Psoas muscle (tissue), 8 donors: Measurements from ENCODE around the gene FADS3. TPM values are rescaled to one million over a fixed set of nuclear protein-coding genes. Genes with fewer than 3 reads are reported as not detected.
A peak's percentile ranks its signal among the peaks of the same experiment; 100 is the strongest.

Experiments
- ATAC-seq, 4 donors: fragments of 200-7000 bp; cut with Tn5 transposase; one replicate each; pipeline ENCODE4 v1.9.1; 2020; ENCODE audit warnings: moderate library complexity in 3 of 4, mild to moderate bottlenecking in 2 of 4
- DNase-seq, 2 donors: peaks; one replicate each; pipeline ENCODE4 v3.0.0-alpha.2; 2020
- H3K27ac ChIP-seq: fragments of 200-600 bp; one replicate; pipeline ENCODE4 v1.8.0; 2022
- H3K27me3 ChIP-seq, 3 donors: fragments of 200-600 bp in 1 of 3; one replicate each; pipeline versions ENCODE4 v1.6.1 to v1.8.0; 2013 to 2022; ENCODE audit warnings: low read length in 2 of 3, mild to moderate bottlenecking in 2 of 3, moderate library complexity in 1 of 3; ENCODE audit not compliant: insufficient read depth in 3 of 3
- H3K36me3 ChIP-seq, 2 donors: fragments of 200-600 bp in 1 of 2; one replicate each; pipeline versions ENCODE4 v1.6.1 to v1.8.0; 2013 to 2022; ENCODE audit warnings: low read depth in 1 of 2, mild to moderate bottlenecking in 1 of 2, moderate library complexity in 1 of 2; ENCODE audit not compliant: insufficient read depth in 1 of 2
- H3K4me1 ChIP-seq: fragments of 200-600 bp; one replicate; pipeline ENCODE4 v1.8.0; 2022
- H3K4me3 ChIP-seq: fragments of 200-600 bp; one replicate; pipeline ENCODE4 v1.8.0; 2022; ENCODE audit warnings: mild to moderate bottlenecking
- H3K9me3 ChIP-seq: fragments of 200-600 bp; one replicate; pipeline ENCODE4 v1.8.0; 2022
- WGBS, 3 donors: extraction: QIAGEN DNeasy Blood & Tissue Kit; methylation state at CpG; one replicate each; pipeline versions ENCODE4 v1.1.6 to v1.1.7; 2013; 5-methylcytosine and 5-hydroxymethylcytosine counted together
- intact Hi-C, 2 donors: fragments of 100-400 bp; cut with DNase I; formaldehyde crosslinking; loops; one replicate each; pipeline versions ENCODE4 v1.11.0 to v1.14.2; 2022
- polyA plus RNA-seq, 3 donors: library from polyadenylated mRNA; stranded (reverse); fragments of 200-250 nt; gene quantifications; one replicate each; pipeline ENCODE4 v1.2.3, GENCODE V29; 2013
- total RNA-seq, 4 donors: library from RNA; stranded (reverse); fragmentation: NEBNext Ultra II Directional in 2 of 4; extraction: Animal tissue kit (Norgen Biotek cat#: 25700) in 2 of 4; gene quantifications; one replicate each; pipeline versions ENCODE4 v1.2.1 to v1.2.4, GENCODE V29; 2021 to 2023
- TF ChIP-seq, protein P1 (sequence below): fragments of 200-600 bp; IDR thresholded peaks from one replicate; pipeline ENCODE4 v1.8.0; 2022; ENCODE audit warnings: antibody characterized with exemption
- donor health status: healthy with polysubstance abuse.
- donor health status: DM: no; HTN: no; CAD: no; lungs with moderate emphysema.
- donor health status: Bipolar disorder and iron deficiency.
- donor health status: healthy.
- donor health status: DM: yes; HTN: yes; CAD: no.
- donor health status: DM: no; HTN: no; CAD: no.
- donor health status: DM: no; HTN: no; CAD: no.
- donor health status: DM: yes; HTN: yes; CAD: no.

Gene FADS3
- total and polyA plus RNA-seq, 7 donors: 26.5 to 392 (median 53.9) TPM

- TF ChIP-seq, protein P1, sequence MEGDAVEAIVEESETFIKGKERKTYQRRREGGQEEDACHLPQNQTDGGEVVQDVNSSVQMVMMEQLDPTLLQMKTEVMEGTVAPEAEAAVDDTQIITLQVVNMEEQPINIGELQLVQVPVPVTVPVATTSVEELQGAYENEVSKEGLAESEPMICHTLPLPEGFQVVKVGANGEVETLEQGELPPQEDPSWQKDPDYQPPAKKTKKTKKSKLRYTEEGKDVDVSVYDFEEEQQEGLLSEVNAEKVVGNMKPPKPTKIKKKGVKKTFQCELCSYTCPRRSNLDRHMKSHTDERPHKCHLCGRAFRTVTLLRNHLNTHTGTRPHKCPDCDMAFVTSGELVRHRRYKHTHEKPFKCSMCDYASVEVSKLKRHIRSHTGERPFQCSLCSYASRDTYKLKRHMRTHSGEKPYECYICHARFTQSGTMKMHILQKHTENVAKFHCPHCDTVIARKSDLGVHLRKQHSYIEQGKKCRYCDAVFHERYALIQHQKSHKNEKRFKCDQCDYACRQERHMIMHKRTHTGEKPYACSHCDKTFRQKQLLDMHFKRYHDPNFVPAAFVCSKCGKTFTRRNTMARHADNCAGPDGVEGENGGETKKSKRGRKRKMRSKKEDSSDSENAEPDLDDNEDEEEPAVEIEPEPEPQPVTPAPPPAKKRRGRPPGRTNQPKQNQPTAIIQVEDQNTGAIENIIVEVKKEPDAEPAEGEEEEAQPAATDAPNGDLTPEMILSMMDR: no peak
- H3K36me3 ChIP-seq: no peaks in the 10 kb centered on the region
- WGBS, 3 donors: 69 to 75% (median 73%) methylated on average over 17 of the region's 17 CpGs
- DNase-seq: no peak
- H3K4me3 ChIP-seq: no peak overlapping the region
- H3K4me1 ChIP-seq: no peaks in the 10 kb centered on the region
- H3K9me3 ChIP-seq: no peaks in the 10 kb centered on the region
- no peak for ATAC-seq
- no peak overlapping the region for H3K27ac ChIP-seq
- H3K27me3 ChIP-seq: no peaks in the 10 kb centered on the region
- intact Hi-C loops: no loop called here
These were observed 20.6 kb upstream of the FADS3 start for GRCh38 chr11:61911701-61912529.

DNA sequence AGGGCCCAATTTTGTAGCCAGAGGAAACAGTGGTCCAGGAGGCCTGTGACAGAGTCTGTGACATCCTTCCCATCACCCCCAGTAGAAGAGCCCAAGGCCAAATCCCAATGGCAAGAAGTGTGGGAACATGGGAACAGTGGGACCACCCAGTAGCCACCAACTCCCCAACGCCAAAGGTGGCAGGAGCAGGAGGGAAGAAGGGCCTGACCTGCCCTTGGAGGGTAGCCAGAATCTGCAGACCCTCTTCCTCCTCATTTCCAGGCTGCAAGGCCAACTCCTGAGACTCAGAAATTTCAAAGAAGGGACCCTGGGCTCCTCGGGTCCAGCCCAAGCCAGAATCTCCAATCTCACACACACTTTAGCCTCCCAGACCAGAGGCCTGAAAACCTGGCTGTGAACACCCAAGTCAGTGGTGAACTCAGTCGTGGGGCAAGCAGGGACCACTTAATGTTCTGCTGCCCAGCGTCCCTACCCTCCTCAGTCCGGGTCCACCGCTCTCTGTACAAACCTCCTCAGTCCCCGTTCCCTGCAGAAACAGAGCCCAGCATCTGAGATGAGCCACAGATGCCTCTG is 19.9 kb upstream of the FADS3 start:
- no peaks in the 10 kb centered on the region for H3K27me3 ChIP-seq
- DNase-seq: no peak
- no peaks in the 10 kb centered on the region for H3K9me3 ChIP-seq
- H3K4me1 ChIP-seq: no peaks in the 10 kb centered on the region
- no peak for ATAC-seq
- H3K27ac ChIP-seq: no peak overlapping the region
- TF ChIP-seq, protein P1: no peak
- no peak overlapping the region for H3K4me3 ChIP-seq
- 75 to 83% (median 77%) methylated on average over 7 of the region's 7 CpGs for WGBS, 3 donors
- no peaks in the 10 kb centered on the region for H3K36me3 ChIP-seq
- intact Hi-C loops: no loop called here

GRCh38 chr11:61910187-61911127 is 19.1 kb upstream of the FADS3 start:
- DNase-seq (peak; percentile 25 to 47), ATAC-seq (peak in 2 of 4 donors; percentile 18 to 25)
- Histone ChIP-seq H3K27me3 (no peaks in the 10 kb centered on the region), H3K4me3 (no peak overlapping the region), H3K9me3 (no peaks in the 10 kb centered on the region), H3K4me1 (no peaks in the 10 kb centered on the region), H3K27ac (no peak overlapping the region), H3K36me3 (no peaks in the 10 kb centered on the region)
- WGBS, 3 donors: 79 to 83% (median 83%) methylated on average over 13 of the region's 13 CpGs
- TF ChIP-seq, protein P1: no peak
- intact Hi-C loops: no loop called here

DNA sequence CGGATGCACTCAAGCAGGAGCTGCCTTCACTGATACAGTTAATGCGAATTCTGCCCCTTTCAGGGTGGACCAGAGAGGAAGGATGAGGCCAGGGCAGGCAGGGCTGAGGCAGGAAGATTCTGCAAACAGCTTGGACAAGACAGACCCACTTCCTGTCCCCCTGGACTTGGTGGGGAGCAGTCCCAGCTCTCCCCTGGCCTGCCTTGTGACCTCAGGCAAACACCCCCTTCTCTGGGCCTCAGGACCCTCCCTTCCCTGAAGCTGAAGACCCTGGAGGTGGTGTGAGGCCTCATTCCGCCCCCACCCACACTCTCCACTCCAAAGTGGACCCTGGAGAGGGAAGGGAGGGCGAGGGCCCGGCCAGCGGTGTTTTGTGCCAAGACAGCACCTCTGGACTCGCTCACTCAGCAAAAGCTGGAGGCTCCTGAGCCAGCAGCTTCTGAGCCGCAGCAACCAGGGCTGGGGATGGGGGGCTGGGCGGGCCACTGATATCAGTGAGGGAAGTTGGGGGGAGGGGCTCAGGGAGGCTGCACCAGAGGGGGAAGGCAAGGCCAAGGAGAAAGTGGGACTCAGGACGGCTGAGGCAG is 17.5 kb upstream of the FADS3 start:
- Histone ChIP-seq H3K27me3 (no peaks in the 10 kb centered on the region), H3K27ac (no peak overlapping the region), H3K4me1 (no peaks in the 10 kb centered on the region), H3K4me3 (no peak overlapping the region), H3K36me3 (peaks cover 0 to 8% of the 10 kb centered on the region in 2 donors), H3K9me3 (no peaks in the 10 kb centered on the region)
- TF ChIP-seq, protein P1: no peak
- DNase-seq: peak; percentile 63 to 73
- intact Hi-C loops: no loop called here
- WGBS, 3 donors: 60 to 71% (median 69%) methylated on average over 9 to 10 of the region's 10 CpGs
- ATAC-seq: peak in 1 of 4 donors; percentile 32
